Measurements from ENCODE around the gene CCDC57. TPM values are rescaled to one million over a fixed set of nuclear protein-coding genes. Genes with fewer than 3 reads are reported as not detected.
A peak's percentile ranks its signal among the peaks of the same experiment; 100 is the strongest.

CCDC57 gene
- total and polyA plus RNA-seq, 2 of the 4 experiments (the other 2 are of a cell fraction), result 7.3 to 31.3 TPM

GRCh38 chr17:82053556-82054263 lies 158.9 kb downstream of the CCDC57 start:
- in situ Hi-C loops (cut with MboI; ENCODE audit: low sequenced_read_pairs) (no loop called here), dilution Hi-C loops (cut with HindIII; ENCODE audit: low sequenced_read_pairs, unreplicated experiment) (no loop called here), intact Hi-C loops (cut with micrococcal nuclease) (no loop called here)
- no peak overlapping the region for H2BK20ac ChIP-seq (ENCODE audit: low read depth, low read length)
- no peaks in the 10 kb centered on the region for H3K27me3 ChIP-seq (ENCODE audit: control insufficient read depth, insufficient read depth, low read length)
- H3K23ac ChIP-seq (ENCODE audit: low read depth, low read length), result no peak overlapping the region
- no TSS peak for BruUV-seq (replicated peaks)
- no peak overlapping the region for H2AFZ ChIP-seq (replicated peaks; ENCODE audit: low read length, poor library complexity)
- no peak overlapping the region; the same call in 1 of the 2 replicates for H3K4me2 ChIP-seq (ENCODE audit: low read depth, low read length)
- H3K9me3 ChIP-seq (ENCODE audit: control insufficient read depth, insufficient read depth, low read length), result no peaks in the 10 kb centered on the region
- no peak overlapping the region for H4K91ac ChIP-seq (ENCODE audit: insufficient read depth, low read depth, low read length)
- no peak overlapping the region for H3K4me3 ChIP-seq (ENCODE audit: insufficient read depth, low read depth, low read length)
- TF ChIP-seq RAD21 (IDR thresholded peaks at IDR 0.05; ENCODE audit: low read length), result no peak
- TF ChIP-seq, protein P1, sequence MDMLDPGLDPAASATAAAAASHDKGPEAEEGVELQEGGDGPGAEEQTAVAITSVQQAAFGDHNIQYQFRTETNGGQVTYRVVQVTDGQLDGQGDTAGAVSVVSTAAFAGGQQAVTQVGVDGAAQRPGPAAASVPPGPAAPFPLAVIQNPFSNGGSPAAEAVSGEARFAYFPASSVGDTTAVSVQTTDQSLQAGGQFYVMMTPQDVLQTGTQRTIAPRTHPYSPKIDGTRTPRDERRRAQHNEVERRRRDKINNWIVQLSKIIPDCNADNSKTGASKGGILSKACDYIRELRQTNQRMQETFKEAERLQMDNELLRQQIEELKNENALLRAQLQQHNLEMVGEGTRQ (IDR thresholded peaks at IDR 0.05; ENCODE audit: low read depth, low read length), result no peak
- TF ChIP-seq POLR2A (IDR thresholded peaks at IDR 0.05; ENCODE audit: low read depth, low read length), result no peak
- no peak for TF ChIP-seq CTCF (conservative IDR thresholded peaks at IDR 0.05; ENCODE audit: low read depth, low read length)
- TF ChIP-seq BHLHE40 (IDR thresholded peaks at IDR 0.05; ENCODE audit: low read depth, low read length), result no peak
- no peak for TF ChIP-seq RFX5 (IDR thresholded peaks at IDR 0.05; ENCODE audit: low read depth, low read length)
- no peak for TF ChIP-seq CHD1 (IDR thresholded peaks at IDR 0.05; ENCODE audit: low read depth, low read length)
- TF ChIP-seq MAFK (IDR thresholded peaks at IDR 0.05; ENCODE audit: low read depth, low read length), result no peak
- TF ChIP-seq RCOR1 (IDR thresholded peaks at IDR 0.05; ENCODE audit: insufficient replicate concordance, low read length), result no peak
- TF ChIP-seq FOS (IDR thresholded peaks at IDR 0.05; ENCODE audit: low read depth, low read length), result no peak
- no peak for TF ChIP-seq MXI1 (IDR thresholded peaks at IDR 0.05; ENCODE audit: borderline replicate concordance, low read depth, low read length)
- no peak for TF ChIP-seq ELK1 (IDR thresholded peaks at IDR 0.05; ENCODE audit: borderline replicate concordance, low read depth, low read length)
- no peak for TF ChIP-seq NFE2L2 (IDR thresholded peaks at IDR 0.05; ENCODE audit: low read depth, low read length)
- TF ChIP-seq MAZ (IDR thresholded peaks at IDR 0.05; ENCODE audit: borderline replicate concordance, low read depth, low read length), result no peak
- no peak for TF ChIP-seq CEBPB (IDR thresholded peaks at IDR 0.05; ENCODE audit: low read depth, low read length)
- TF ChIP-seq SMC3 (IDR thresholded peaks at IDR 0.05; ENCODE audit: low read depth, low read length), result no peak
- no peak overlapping the region for H3K4ac ChIP-seq (ENCODE audit: low read depth, low read length)
- H3K14ac ChIP-seq (replicated peaks; ENCODE audit: low read depth, low read length), result no peak overlapping the region
- no peak overlapping the region for H4K8ac ChIP-seq (ENCODE audit: low read depth in 2 of 2, low read length in 2 of 2)
- peaks cover 5% of the 10 kb centered on the region for H3K9me1 ChIP-seq (ENCODE audit: insufficient read depth, low read length)
- H2AK9ac ChIP-seq (replicated peaks; ENCODE audit: low read depth, low read length, poor library complexity), result peak overlapping the region; percentile 55
- no peak for ATAC-seq (ENCODE audit: low read depth)
- H3K27ac ChIP-seq (ENCODE audit: insufficient read depth, low read length), result no peak overlapping the region
- no peak overlapping the region for H2BK15ac ChIP-seq (ENCODE audit: low read depth, low read length)
- H3K18ac ChIP-seq (ENCODE audit: low read depth, low read length), result no peak overlapping the region
- no peak overlapping the region for H4K5ac ChIP-seq (ENCODE audit: low read depth, low read length)
- H2AK5ac ChIP-seq (ENCODE audit: low read depth, low read length), result no peak overlapping the region
- H3K36me3 ChIP-seq (ENCODE audit: control insufficient read depth, insufficient read depth, low read length), result peaks cover 60% of the 10 kb centered on the region
- H3K9ac ChIP-seq (ENCODE audit: low read depth, low read length), result no peak overlapping the region
- no peak overlapping the region for H3K56ac ChIP-seq (ENCODE audit: extremely low read depth, insufficient read depth, low read length)
- H3K79me1 ChIP-seq (ENCODE audit: low read depth in 1 of 2, low read length in 2 of 2), result peaks cover 16 to 45% of the 10 kb centered on the region in 2 experiments
- CTCF ChIA-PET, result no interaction called here
- POLR2A ChIA-PET (ENCODE audit: unreplicated experiment), result no interaction called here
- H2BK120ac ChIP-seq (ENCODE audit: low read depth, low read length), result no peak overlapping the region
- peaks cover 18% of the 10 kb centered on the region for H3K4me1 ChIP-seq (ENCODE audit: control insufficient read depth, insufficient read depth, low read length)
- WGBS, 2 experiments (ENCODE audit: extremely low coverage in 2 of 2, insufficient read length in 1 of 2), result 96% methylated on average over 22 of the region's 28 CpGs; no CpG with 5 or more reads in 1 of the 2 experiments
- peaks cover 4% of the 10 kb centered on the region for H4K20me1 ChIP-seq (ENCODE audit: insufficient read depth, low read length)
- DNase-seq, result no peak
- H2BK5ac ChIP-seq (ENCODE audit: low read depth, low read length, poor library complexity, severe bottlenecking), result no peak overlapping the region

Data from IMR-90 (cell line).